HL-60 (cell line): ENCODE data around the gene GANC.

Experiments
- CTCF ChIP-seq: IDR thresholded peaks from one replicate; pipeline ENCODE4 v1.5.1; 2011; ENCODE audit warnings: low read length, control low read depth, inconsistent platforms; ENCODE audit not compliant: insufficient read depth
- POLR2AphosphoS5 ChIP-seq: IDR thresholded peaks from 2 replicates; pipeline ENCODE4 v1.6.1; 2012; ENCODE audit warnings: low read depth

GRCh38 chr15:42349186-42349585 is 76.2 kb downstream of the GANC start:
- TF ChIP-seq POLR2AphosphoS5: no peak
- no peak for TF ChIP-seq CTCF
